ENCODE measurements around the gene GARIN5A.

GRCh38 chr19:50511069-50511822 lies 34.6 kb upstream of the GARIN5A start, which contains the start of gene JOSD2:
- no peak for TF ChIP-seq CTCF (IDR thresholded peaks at IDR 0.05)
- peak in 1 of 4 donors; percentile 50 for TF ChIP-seq EP300 (IDR thresholded peaks at IDR 0.05)
- TF ChIP-seq POLR2A (IDR thresholded peaks at IDR 0.05), result peak in 1 of 2 donors; percentile 62

Measured in sigmoid colon (tissue), 4 donors.